Sigmoid colon (tissue), 4 donors: ENCODE results near the gene HNRNPA1L2.

Source experiments
- CTCF ChIP-seq, 4 experiments: fragments of 450-650 bp in 3 of 4; fragments of 200-600 bp in 1 of 4; IDR thresholded peaks; one replicate each; pipeline ENCODE4 v1.5.1; 2016 to 2019; ENCODE audit warnings: antibody characterized with exemption in 4 of 4, mild to moderate bottlenecking in 3 of 4, moderate library complexity in 2 of 4
- EP300 ChIP-seq, 4 donors: sonication (generic); formaldehyde crosslinking; IDR thresholded peaks; one replicate each; pipeline ENCODE4 v1.6.1; 2017; ENCODE audit warnings: antibody characterized with exemption in 4 of 4
- POLR2AphosphoS5 ChIP-seq, 4 donors: sonication (generic); formaldehyde crosslinking; IDR thresholded peaks; one replicate each; pipeline ENCODE4 v1.6.1; 2017; ENCODE audit warnings: antibody characterized with exemption in 4 of 4

GRCh38 chr13:52600666-52601065, 41.6 kb upstream of the HNRNPA1L2 start:
- no peak for TF ChIP-seq CTCF (IDR thresholded peaks at IDR 0.05)
- TF ChIP-seq EP300 (IDR thresholded peaks at IDR 0.05), result no peak
- no peak for TF ChIP-seq POLR2AphosphoS5 (IDR thresholded peaks at IDR 0.05)
